Upper lobe of left lung (tissue), 4 donors: ENCODE results near the gene ZNF507.

Source experiments
- CTCF ChIP-seq, 6 experiments: fragments of 450-650 bp in 4 of 6; fragments of 200-600 bp in 2 of 6; sonication (generic) in 2 of 6; IDR thresholded peaks; one replicate each; pipeline ENCODE4 v1.5.1; 2016 to 2019; ENCODE audit warnings: antibody characterized with exemption in 6 of 6
- EP300 ChIP-seq, 4 donors: sonication (generic); formaldehyde crosslinking; IDR thresholded peaks; one replicate each; pipeline ENCODE4 v1.5.1; 2017; ENCODE audit warnings: antibody characterized with exemption in 4 of 4, control low read depth in 2 of 4
- POLR2A ChIP-seq, 4 donors: fragments of 450-650 bp; IDR thresholded peaks; one replicate each; pipeline ENCODE4 v1.5.1; 2016 to 2017; ENCODE audit warnings: antibody characterized with exemption in 4 of 4, mild to moderate bottlenecking in 2 of 4
- POLR2AphosphoS5 ChIP-seq, 2 donors: sonication (generic); formaldehyde crosslinking; IDR thresholded peaks; one replicate each; pipeline ENCODE4 v1.5.1; 2017; ENCODE audit warnings: antibody characterized with exemption in 2 of 2

GRCh38 chr19:32372726-32373517 lies 27.5 kb downstream of the ZNF507 start:
- TF ChIP-seq POLR2A (IDR thresholded peaks at IDR 0.05) = no peak
- no peak for TF ChIP-seq CTCF (IDR thresholded peaks at IDR 0.05)
- TF ChIP-seq POLR2AphosphoS5 (IDR thresholded peaks at IDR 0.05) = no peak
- no peak for TF ChIP-seq EP300 (IDR thresholded peaks at IDR 0.05)
